Peyer's patch (tissue), 4 donors: ENCODE measurements around the gene ZNF573.

Source experiments
- POLR2A ChIP-seq, 2 donors: fragments of 450-650 bp; IDR thresholded peaks; one replicate each; pipeline ENCODE4 v1.5.1; 2017; ENCODE audit warnings: antibody characterized with exemption in 2 of 2, mild to moderate bottlenecking in 2 of 2, moderate library complexity in 2 of 2
- TF ChIP-seq, protein P1 (sequence below), 6 experiments: fragments of 450-650 bp in 4 of 6; fragments of 200-600 bp in 2 of 6; sonication (generic) in 1 of 6; IDR thresholded peaks; one replicate each; pipeline ENCODE4 v1.5.1; 2017 to 2019; ENCODE audit warnings: antibody characterized with exemption in 6 of 6, mild to moderate bottlenecking in 3 of 6, moderate library complexity in 1 of 6

DNA sequence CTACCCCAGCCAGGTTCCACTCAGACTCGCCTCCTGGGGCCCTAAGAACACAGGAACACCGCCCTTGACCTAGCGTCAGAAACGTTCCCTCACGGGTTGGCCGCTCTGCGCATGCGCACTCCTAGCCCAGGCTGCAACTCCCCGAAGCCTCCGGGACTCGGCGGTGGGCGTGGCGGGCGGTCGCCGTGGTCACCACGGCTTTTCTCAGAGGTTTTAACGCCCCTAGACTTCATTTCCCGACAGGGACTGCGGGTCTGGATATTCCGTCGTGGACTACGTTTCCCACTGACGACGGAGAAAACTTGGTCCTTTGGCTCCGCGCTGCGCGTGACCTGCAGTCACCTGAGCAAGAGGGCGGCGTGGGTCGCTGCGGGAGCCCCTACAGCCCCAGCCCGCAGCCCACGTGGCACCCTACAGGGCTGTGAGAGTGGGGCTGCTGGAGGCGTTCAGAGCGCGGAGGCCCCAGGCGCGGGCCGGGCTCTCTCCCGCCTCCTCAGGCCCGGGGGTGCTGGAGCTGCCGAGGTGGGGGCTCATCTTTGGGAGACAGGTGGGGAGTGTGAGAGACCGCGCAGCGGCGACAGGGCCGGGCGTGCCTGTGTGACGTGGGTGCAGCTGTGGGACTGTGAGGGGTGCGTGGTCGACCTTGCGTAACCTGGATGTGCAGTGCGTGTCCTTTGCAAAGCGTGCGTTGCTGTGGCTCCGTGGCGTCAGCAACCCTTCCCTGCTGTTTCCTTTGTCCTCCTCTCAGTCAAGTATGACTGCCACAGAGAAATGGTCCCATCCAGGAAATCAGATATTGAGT is 38.0 kb upstream of the ZNF573 start:
- TF ChIP-seq, protein P1, sequence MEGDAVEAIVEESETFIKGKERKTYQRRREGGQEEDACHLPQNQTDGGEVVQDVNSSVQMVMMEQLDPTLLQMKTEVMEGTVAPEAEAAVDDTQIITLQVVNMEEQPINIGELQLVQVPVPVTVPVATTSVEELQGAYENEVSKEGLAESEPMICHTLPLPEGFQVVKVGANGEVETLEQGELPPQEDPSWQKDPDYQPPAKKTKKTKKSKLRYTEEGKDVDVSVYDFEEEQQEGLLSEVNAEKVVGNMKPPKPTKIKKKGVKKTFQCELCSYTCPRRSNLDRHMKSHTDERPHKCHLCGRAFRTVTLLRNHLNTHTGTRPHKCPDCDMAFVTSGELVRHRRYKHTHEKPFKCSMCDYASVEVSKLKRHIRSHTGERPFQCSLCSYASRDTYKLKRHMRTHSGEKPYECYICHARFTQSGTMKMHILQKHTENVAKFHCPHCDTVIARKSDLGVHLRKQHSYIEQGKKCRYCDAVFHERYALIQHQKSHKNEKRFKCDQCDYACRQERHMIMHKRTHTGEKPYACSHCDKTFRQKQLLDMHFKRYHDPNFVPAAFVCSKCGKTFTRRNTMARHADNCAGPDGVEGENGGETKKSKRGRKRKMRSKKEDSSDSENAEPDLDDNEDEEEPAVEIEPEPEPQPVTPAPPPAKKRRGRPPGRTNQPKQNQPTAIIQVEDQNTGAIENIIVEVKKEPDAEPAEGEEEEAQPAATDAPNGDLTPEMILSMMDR (IDR thresholded peaks at IDR 0.05) = no peak
- no peak for TF ChIP-seq POLR2A (IDR thresholded peaks at IDR 0.05)
